NCI-H510A (cell line): ENCODE results near the gene RNF213.
"Not testable (repeated sequence)": the region's sequence is repeated elsewhere in the genome, so short reads cannot be mapped to it uniquely, and the experiment has no call there.

Experiments
- DNase-seq: peaks from one replicate; lab custom pipeline; 2025; lab: John Stamatoyannopoulos, UW

RNF213 gene

GRCh38 chr17:80320496-80320895 is 59.8 kb downstream of the RNF213 start:
- no peak for DNase-seq

GRCh38 chr17:80322864-80323263 is 62.2 kb downstream of the RNF213 start:
- DNase-seq, result no peak

GRCh38 chr17:80323982-80324381 is 63.3 kb downstream of the RNF213 start:
- DNase-seq, result no peak

GRCh38 chr17:80327518-80327917 is 66.9 kb downstream of the RNF213 start:
- no peak for DNase-seq

- no peak for DNase-seq
Measured at GRCh38 chr17:80328634-80329380, 68.2 kb downstream of the RNF213 start.

GRCh38 chr17:80329421-80329820 is 68.8 kb downstream of the RNF213 start:
- DNase-seq, result not testable (repeated sequence)

- DNase-seq, result no peak
Measured at GRCh38 chr17:80330276-80330675, 69.6 kb downstream of the RNF213 start.

- DNase-seq, result not testable (repeated sequence)
Measured at GRCh38 chr17:80330938-80331337, 70.3 kb downstream of the RNF213 start.

- no peak for DNase-seq
Measured at GRCh38 chr17:80331820-80332219, 71.2 kb downstream of the RNF213 start.

GRCh38 chr17:80337195-80337895 is 76.7 kb downstream of the RNF213 start:
- DNase-seq, result no peak

GRCh38 chr17:80339118-80339517 is 78.5 kb downstream of the RNF213 start:
- no peak for DNase-seq

GRCh38 chr17:80339731-80340456 is 79.2 kb downstream of the RNF213 start:
- no peak for DNase-seq

GRCh38 chr17:80345321-80345720 is 84.7 kb downstream of the RNF213 start:
- no peak for DNase-seq

- DNase-seq, result no peak
Measured at GRCh38 chr17:80345841-80346497, 85.3 kb downstream of the RNF213 start.

- DNase-seq, result no peak
Measured at GRCh38 chr17:80346498-80347275, 86.0 kb downstream of the RNF213 start.

- no peak for DNase-seq
Measured at GRCh38 chr17:80347536-80347935, 86.9 kb downstream of the RNF213 start.

- DNase-seq, result no peak
Measured at GRCh38 chr17:80347948-80348351, 87.3 kb downstream of the RNF213 start.

GRCh38 chr17:80348551-80349150 is 88.0 kb downstream of the RNF213 start:
- DNase-seq, result no peak

- DNase-seq, result no peak
Measured at GRCh38 chr17:80349151-80349651, 88.5 kb downstream of the RNF213 start.

GRCh38 chr17:80349751-80350150 is 89.1 kb downstream of the RNF213 start:
- no peak for DNase-seq
